ENCODE measurements around the gene PSMA3.

PSMA3 gene

GRCh38 chr14:58297762-58298476 is 53.3 kb downstream of the PSMA3 start:
- H3K27ac ChIP-seq, result peak overlapping the region; percentile 91
- DNase-seq (ENCODE audit: low read depth, low spot score), result peak; percentile 100

- peak within 1 kb of the TSS; percentile 91 for H3K27ac ChIP-seq
- no peak for DNase-seq (ENCODE audit: low read depth, low spot score)
Observed at GRCh38 chr14:58298477-58299400, 54.1 kb downstream of the PSMA3 start, which contains the start of gene ARID4A. Gene ARID4A (plus strand): TSS chr14:58298555. CDS start chr14:58299855, 1,300 bp downstream.

- no peak for DNase-seq (ENCODE audit: low read depth, low spot score)
- H3K27ac ChIP-seq, result peak overlapping the region; percentile 91
Observed at GRCh38 chr14:58299401-58300330, 55.0 kb downstream of the PSMA3 start.

- DNase-seq (ENCODE audit: low read depth, low spot score), result no peak
- H3K27ac ChIP-seq, result no peak overlapping the region
Observed at GRCh38 chr14:58301416-58301815, 56.8 kb downstream of the PSMA3 start.

- no peak overlapping the region for H3K27ac ChIP-seq
- DNase-seq (ENCODE audit: low read depth, low spot score), result no peak
Observed at GRCh38 chr14:58305730-58306129, 61.1 kb downstream of the PSMA3 start.

- no peak overlapping the region for H3K27ac ChIP-seq
- DNase-seq (ENCODE audit: low read depth, low spot score), result no peak
Observed at GRCh38 chr14:58307597-58308316, 63.1 kb downstream of the PSMA3 start.

- no peak overlapping the region for H3K27ac ChIP-seq
- no peak for DNase-seq (ENCODE audit: low read depth, low spot score)
Observed at GRCh38 chr14:58309086-58309485, 64.4 kb downstream of the PSMA3 start.

- no peak overlapping the region for H3K27ac ChIP-seq
- no peak for DNase-seq (ENCODE audit: low read depth, low spot score)
Observed at GRCh38 chr14:58313699-58314098, 69.1 kb downstream of the PSMA3 start.

GRCh38 chr14:58315606-58316005 is 71.0 kb downstream of the PSMA3 start:
- DNase-seq (ENCODE audit: low read depth, low spot score), result peak; percentile 37
- H3K27ac ChIP-seq, result peak overlapping the region; percentile 22

Measured in epithelial cell of prostate (primary cell).